Osteoblast (primary cell): Measurements from ENCODE around the gene PDGFD. TPM values are rescaled to one million over a fixed set of nuclear protein-coding genes. Genes with fewer than 3 reads are reported as not detected.
A peak's percentile ranks its signal among the peaks of the same experiment; 100 is the strongest.

Experiments used
- DNase-seq: peaks from one replicate; pipeline ENCODE4 v3.0.0; 2011; ENCODE audit warnings: low spot score, mixed read lengths; ENCODE audit not compliant: insufficient read length; ENCODE audit errors: missing footprints
- H2AFZ ChIP-seq: 2 replicates; pipeline ENCODE4 v1.6.0; 2011; ENCODE audit warnings: mild to moderate bottlenecking, low read length
- H3K27ac ChIP-seq: 2 replicates; pipeline ENCODE4 v1.5.1; 2011; ENCODE audit warnings: mild to moderate bottlenecking, low read depth, low read length, moderate library complexity
- H3K27me3 ChIP-seq: 2 replicates; pipeline ENCODE4 v1.6.0; 2012; ENCODE audit warnings: mild to moderate bottlenecking, control low read depth, inconsistent platforms, low read length, moderate library complexity; ENCODE audit not compliant: insufficient read depth
- H3K36me3 ChIP-seq: 2 replicates; pipeline ENCODE4 v1.5.1; 2011; ENCODE audit warnings: mild to moderate bottlenecking, low read length, control low read depth, moderate library complexity; ENCODE audit not compliant: insufficient read depth
- H3K4me1 ChIP-seq: 2 replicates; pipeline ENCODE4 v1.5.1; 2011; ENCODE audit warnings: mild to moderate bottlenecking, low read length, control low read depth, moderate library complexity; ENCODE audit not compliant: insufficient read depth
- H3K4me2 ChIP-seq: 2 replicates; pipeline ENCODE4 v1.6.0; 2011; ENCODE audit warnings: mild to moderate bottlenecking, low read length; ENCODE audit not compliant: insufficient read depth
- H3K4me3 ChIP-seq: fragments of 200-600 bp; sonication (generic); 3 replicates; pipeline ENCODE4 v1.5.1; 2012; ENCODE audit warnings: mild to moderate bottlenecking, low read length, inconsistent platforms; ENCODE audit not compliant: insufficient read depth
- H3K79me2 ChIP-seq: 2 replicates; pipeline ENCODE4 v1.6.0; 2012; ENCODE audit warnings: mild to moderate bottlenecking, low read length, control low read depth, inconsistent platforms; ENCODE audit not compliant: insufficient read depth
- H3K9me3 ChIP-seq: 2 replicates; pipeline ENCODE4 v1.5.1; 2011; ENCODE audit warnings: low read depth, low read length, control low read depth
- H4K20me1 ChIP-seq: 2 replicates; pipeline ENCODE4 v1.6.0; 2012; ENCODE audit warnings: mild to moderate bottlenecking, low read length, control low read depth; ENCODE audit not compliant: insufficient read depth
- total RNA-seq: library from RNA; depleted of rRNA; stranded (reverse); fragments of >200 nt; gene quantifications from 2 replicates; pipeline ENCODE4 v1.2.3, GENCODE V29; 2012
- TF ChIP-seq, protein P1 (sequence below): IDR thresholded peaks from 2 replicates; pipeline ENCODE4 v1.5.1; 2011; ENCODE audit warnings: mild to moderate bottlenecking, low read depth, low read length, moderate library complexity; ENCODE audit errors: extremely low read depth

PDGFD gene
- total RNA-seq, 1 donor = 4.7 TPM

DNA sequence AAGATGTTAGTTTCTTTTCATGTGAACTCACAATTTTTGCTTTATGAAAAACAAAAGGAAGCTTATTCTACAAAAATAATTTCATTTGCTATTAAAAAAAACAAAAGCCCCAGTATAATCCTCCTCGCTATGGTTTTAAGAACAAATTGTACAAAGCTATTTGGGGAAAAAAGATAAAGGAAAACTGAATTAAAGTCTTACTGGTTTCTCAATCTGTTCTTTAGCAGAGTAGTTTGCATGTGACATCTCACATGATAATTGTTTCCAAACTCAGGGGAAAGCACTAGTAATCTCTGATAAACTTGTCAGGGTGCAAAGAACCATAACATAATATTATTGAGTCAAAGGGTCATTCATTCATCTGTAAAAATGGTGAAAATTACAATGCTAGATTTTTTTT, 130.4 kb downstream of the PDGFD start:
- H3K9me3 ChIP-seq = no peaks in the 10 kb centered on the region
- no peaks in the 10 kb centered on the region for H3K27me3 ChIP-seq
- H4K20me1 ChIP-seq = no peaks in the 10 kb centered on the region
- H3K27ac ChIP-seq = no peak overlapping the region
- H2AFZ ChIP-seq = no peak overlapping the region
- no peaks in the 10 kb centered on the region for H3K79me2 ChIP-seq
- no peak overlapping the region for H3K4me2 ChIP-seq
- no peaks in the 10 kb centered on the region for H3K36me3 ChIP-seq
- no peak for DNase-seq
- TF ChIP-seq, protein P1, sequence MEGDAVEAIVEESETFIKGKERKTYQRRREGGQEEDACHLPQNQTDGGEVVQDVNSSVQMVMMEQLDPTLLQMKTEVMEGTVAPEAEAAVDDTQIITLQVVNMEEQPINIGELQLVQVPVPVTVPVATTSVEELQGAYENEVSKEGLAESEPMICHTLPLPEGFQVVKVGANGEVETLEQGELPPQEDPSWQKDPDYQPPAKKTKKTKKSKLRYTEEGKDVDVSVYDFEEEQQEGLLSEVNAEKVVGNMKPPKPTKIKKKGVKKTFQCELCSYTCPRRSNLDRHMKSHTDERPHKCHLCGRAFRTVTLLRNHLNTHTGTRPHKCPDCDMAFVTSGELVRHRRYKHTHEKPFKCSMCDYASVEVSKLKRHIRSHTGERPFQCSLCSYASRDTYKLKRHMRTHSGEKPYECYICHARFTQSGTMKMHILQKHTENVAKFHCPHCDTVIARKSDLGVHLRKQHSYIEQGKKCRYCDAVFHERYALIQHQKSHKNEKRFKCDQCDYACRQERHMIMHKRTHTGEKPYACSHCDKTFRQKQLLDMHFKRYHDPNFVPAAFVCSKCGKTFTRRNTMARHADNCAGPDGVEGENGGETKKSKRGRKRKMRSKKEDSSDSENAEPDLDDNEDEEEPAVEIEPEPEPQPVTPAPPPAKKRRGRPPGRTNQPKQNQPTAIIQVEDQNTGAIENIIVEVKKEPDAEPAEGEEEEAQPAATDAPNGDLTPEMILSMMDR = no peak
- H3K4me1 ChIP-seq = no peaks in the 10 kb centered on the region
- H3K4me3 ChIP-seq = no peak overlapping the region

DNA sequence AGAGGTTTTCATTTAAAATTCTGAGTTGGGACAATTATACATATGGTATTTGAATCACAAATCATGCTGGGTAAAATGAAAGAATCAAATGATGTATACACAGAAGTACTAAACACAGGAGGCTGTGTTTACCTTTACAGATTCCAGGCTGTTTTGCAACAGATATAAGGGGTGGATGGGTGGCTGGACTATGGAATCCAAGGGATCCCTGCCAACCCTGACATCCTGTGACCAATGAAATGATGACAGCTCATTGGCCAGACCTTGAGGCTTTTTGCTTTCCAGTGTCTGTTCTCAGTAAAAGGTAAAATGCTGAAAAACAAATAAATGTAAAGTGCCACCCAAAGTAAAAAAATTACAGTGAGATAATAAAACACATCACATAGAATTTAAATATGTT, 130.8 kb downstream of the PDGFD start:
- no peaks in the 10 kb centered on the region for H4K20me1 ChIP-seq
- no peak overlapping the region for H3K27ac ChIP-seq
- DNase-seq = peak; percentile 46
- H3K9me3 ChIP-seq = no peaks in the 10 kb centered on the region
- H2AFZ ChIP-seq = no peak overlapping the region
- no peak overlapping the region for H3K4me2 ChIP-seq
- no peak overlapping the region for H3K4me3 ChIP-seq
- H3K79me2 ChIP-seq = no peaks in the 10 kb centered on the region
- H3K27me3 ChIP-seq = no peaks in the 10 kb centered on the region
- TF ChIP-seq, protein P1 = no peak
- H3K36me3 ChIP-seq = no peaks in the 10 kb centered on the region
- no peaks in the 10 kb centered on the region for H3K4me1 ChIP-seq

GRCh38 chr11:104028476-104029263, 135.3 kb downstream of the PDGFD start:
- TF ChIP-seq, protein P1 = no peak
- no peak overlapping the region for H2AFZ ChIP-seq
- no peaks in the 10 kb centered on the region for H3K9me3 ChIP-seq
- H3K4me1 ChIP-seq = no peaks in the 10 kb centered on the region
- H3K27ac ChIP-seq = no peak overlapping the region
- no peaks in the 10 kb centered on the region for H3K79me2 ChIP-seq
- no peaks in the 10 kb centered on the region for H4K20me1 ChIP-seq
- H3K4me3 ChIP-seq = no peak overlapping the region
- H3K36me3 ChIP-seq = no peaks in the 10 kb centered on the region
- no peak for DNase-seq
- H3K4me2 ChIP-seq = no peak overlapping the region
- H3K27me3 ChIP-seq = no peaks in the 10 kb centered on the region

DNA sequence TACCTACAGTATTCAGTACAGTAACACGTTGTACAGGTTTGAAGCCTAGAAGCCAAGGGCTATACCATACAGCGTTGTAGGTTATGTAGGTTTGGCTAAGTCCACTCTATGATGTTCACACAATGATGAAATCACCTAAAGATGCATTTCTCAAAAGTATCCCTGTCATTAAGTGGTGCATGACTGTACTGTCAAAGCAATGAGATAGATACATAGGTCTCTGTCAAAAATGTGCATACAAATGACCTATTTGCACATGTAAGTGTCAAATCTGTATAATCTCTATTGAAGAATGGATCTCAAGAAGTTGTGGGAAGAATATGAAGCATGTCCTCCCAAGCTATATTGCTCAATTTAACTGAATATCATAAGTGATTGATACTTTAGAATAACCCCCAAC, 139.4 kb downstream of the PDGFD start:
- DNase-seq = no peak
- TF ChIP-seq, protein P1 = no peak
- Histone ChIP-seq H3K9me3 (no peaks in the 10 kb centered on the region), H3K4me1 (no peaks in the 10 kb centered on the region), H3K79me2 (no peaks in the 10 kb centered on the region), H4K20me1 (no peaks in the 10 kb centered on the region), H3K4me2 (no peak overlapping the region), H3K27ac (no peak overlapping the region), H3K27me3 (no peaks in the 10 kb centered on the region), H3K36me3 (no peaks in the 10 kb centered on the region), H2AFZ (no peak overlapping the region), H3K4me3 (no peak overlapping the region)
